Fibroblast of lung (primary cell): ENCODE measurements around the gene PLXNA2.

Source experiments
- CTCF ChIP-seq, 2 donors: IDR thresholded peaks in 1 of 2; conservative IDR thresholded peaks in 1 of 2; 1 replicate in 1 of 2; 2 replicates in 1 of 2; pipeline ENCODE4 v1.5.1; 2011 to 2012; ENCODE audit warnings: low read length in 2 of 2, control low read depth in 1 of 2, inconsistent platforms in 1 of 2, low read depth in 1 of 2, mild to moderate bottlenecking in 1 of 2
- EZH2 ChIP-seq: IDR thresholded peaks from 2 replicates; pipeline ENCODE4 v1.5.1; 2012; ENCODE audit warnings: low read length, control low read depth, mild to moderate bottlenecking; ENCODE audit errors: missing control alignments

DNA sequence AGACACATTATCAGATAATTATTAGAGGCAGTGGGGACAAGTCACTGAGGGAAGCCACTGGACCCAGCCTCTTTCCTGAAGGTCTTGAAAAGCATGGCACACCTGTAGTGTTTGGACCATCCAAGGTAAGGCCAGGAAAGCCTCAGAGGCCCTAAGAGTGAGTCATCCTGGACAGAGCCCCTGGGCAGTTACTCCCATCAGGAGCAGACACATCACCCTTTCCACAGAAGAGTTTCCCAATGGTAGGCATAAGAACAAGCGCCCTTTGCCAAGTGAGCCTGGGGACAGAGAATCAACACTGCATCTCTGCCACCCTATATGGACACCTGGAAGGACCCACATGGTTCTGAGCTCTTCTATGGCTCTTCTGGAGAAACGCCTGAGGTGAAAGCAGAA, 136.0 kb downstream of the PLXNA2 start:
- TF ChIP-seq CTCF (conservative IDR thresholded peaks at IDR 0.05 in 1 of 2, IDR thresholded peaks at IDR 0.05 in 1 of 2; ENCODE audit: low read depth in 1 of 2, low read length in 2 of 2) (no peak), EZH2 (no peak)
